HCT116 (cell line): ENCODE data around the gene CORO2A. TPM values are rescaled to one million over a fixed set of nuclear protein-coding genes. Genes with fewer than 3 reads are reported as not detected.

Source experiments
- ATAC-seq: fragments of 200-7000 bp; cut with Tn5 transposase; 2 replicates; pipeline ENCODE4 v1.9.1; 2020; ENCODE audit warnings: mild to moderate bottlenecking, moderate library complexity
- BruUV-seq: library from RNA; stranded (reverse); fragments of 400-500 nt; replicated peaks from 2 replicates; lab custom pipeline; 2021; lab: Mats Ljungman, UMichigan
- CTCF ChIA-PET: fragments of 300-600 bp; sonication (Branson Sonifier 250); formaldehyde crosslinking; loops from one replicate; lab custom pipeline; 2021; ENCODE audit warnings: antibody characterized with exemption; lab: Charles Lee
- POLR2A ChIA-PET: fragments of 300-600, 350-600 bp; sonication (Branson Sonifier 250); formaldehyde crosslinking; loops from one replicate; lab custom pipeline; 2021; ENCODE audit warnings: antibody characterized with exemption; lab: Charles Lee
- RAD21 ChIA-PET, 2 experiments: fragments of 300-600 bp; sonication (Branson Sonifier 250); formaldehyde crosslinking; loops; one replicate each; lab custom pipeline; 2023; ENCODE audit warnings: low total read pairs in 2 of 2; ENCODE audit not compliant: uncharacterized antibody in 2 of 2, unreplicated experiment in 2 of 2, low non-redundant PET in 1 of 2; lab: Charles Lee
- DNase-seq: peaks from one replicate; pipeline ENCODE4 v3.0.0-alpha.2; 2010; ENCODE audit warnings: low read depth, low spot score
- H2AFZ ChIP-seq: fragments of 200-600 bp; shearing (Covaris generic), sonication (generic); 2 replicates; pipeline ENCODE4 v1.6.1; 2017; ENCODE audit warnings: low read depth, mixed run types, mixed read lengths, antibody characterized with exemption, low read length; ENCODE audit not compliant: poor library complexity, severe bottlenecking
- H3K27ac ChIP-seq: 2 replicates; pipeline ENCODE4 v1.5.1; 2012; ENCODE audit warnings: low read depth, low read length
- H3K27me3 ChIP-seq: fragments of 200-600 bp; sonication (generic); 2 replicates; pipeline ENCODE4 v1.6.1; 2016; ENCODE audit warnings: mixed run types, low read length, mixed read lengths; ENCODE audit not compliant: insufficient read depth
- H3K36me3 ChIP-seq, 2 experiments: fragments of 200-500 bp in 1 of 2; fragments of 200-600 bp in 1 of 2; sonication (Bioruptor generic) in 1 of 2; sonication (generic) in 1 of 2; 2 replicates each; pipeline versions ENCODE4 v1.5.1 to v1.6.1; 2014 to 2016; ENCODE audit warnings: low read length in 2 of 2, inconsistent platforms in 1 of 2, mixed read lengths in 1 of 2, mixed run types in 1 of 2; ENCODE audit not compliant: insufficient read depth in 2 of 2, control insufficient read depth in 1 of 2
- H3K4me1 ChIP-seq, 2 experiments: fragments of 200-600 bp in 1 of 2; sonication (generic) in 1 of 2; 2 replicates each; pipeline versions ENCODE4 v1.5.1 to v1.6.1; 2012 to 2017; ENCODE audit warnings: low read length in 2 of 2, inconsistent platforms in 1 of 2, mild to moderate bottlenecking in 1 of 2, mixed read lengths in 1 of 2, mixed run types in 1 of 2, moderate library complexity in 1 of 2; ENCODE audit not compliant: insufficient read depth in 2 of 2, control insufficient read depth in 1 of 2
- H3K4me2 ChIP-seq: fragments of 200-600 bp; sonication (generic); 2 replicates; pipeline ENCODE4 v1.6.1; 2017; ENCODE audit warnings: mixed run types, low read length, mixed read lengths
- H3K4me3 ChIP-seq, 2 experiments: fragments of 200-600 bp in 1 of 2; sonication (generic) in 1 of 2; replicated peaks in 1 of 2; 2 replicates each; pipeline ENCODE4 v1.5.1; 2011 to 2016; ENCODE audit warnings: low read length in 2 of 2, control low read depth in 1 of 2, low read depth in 1 of 2, mild to moderate bottlenecking in 1 of 2, mixed read lengths in 1 of 2, mixed run types in 1 of 2
- H3K79me2 ChIP-seq: fragments of 200-600 bp; sonication (generic); 2 replicates; pipeline ENCODE4 v1.6.1; 2017; ENCODE audit warnings: mild to moderate bottlenecking, mixed run types, low read length, moderate library complexity, mixed read lengths; ENCODE audit not compliant: insufficient read depth
- H3K9ac ChIP-seq: fragments of 200-600 bp; sonication (generic); 2 replicates; pipeline ENCODE4 v1.6.1; 2016; ENCODE audit warnings: low read length, mixed read lengths
- H3K9me2 ChIP-seq: fragments of 200-600 bp; sonication (generic), shearing (Covaris generic); 2 replicates; pipeline ENCODE4 v1.6.1; 2017; ENCODE audit warnings: mixed run types, mild to moderate bottlenecking, moderate library complexity; ENCODE audit not compliant: insufficient read depth
- H3K9me3 ChIP-seq, 2 experiments: fragments of 200-500 bp in 1 of 2; fragments of 200-600 bp in 1 of 2; sonication (Bioruptor generic) in 1 of 2; sonication (generic) in 1 of 2; 2 replicates each; pipeline ENCODE4 v1.6.1; 2014 to 2017; ENCODE audit warnings: low read length in 2 of 2, mixed read lengths in 2 of 2, inconsistent platforms in 1 of 2, low read depth in 1 of 2, mild to moderate bottlenecking in 1 of 2, mixed run types in 1 of 2, moderate library complexity in 1 of 2; ENCODE audit not compliant: control insufficient read depth in 1 of 2, insufficient read depth in 1 of 2
- H4K20me1 ChIP-seq: fragments of 200-600 bp; sonication (generic), shearing (Covaris generic); 2 replicates; pipeline ENCODE4 v1.6.1; 2017; ENCODE audit warnings: mixed run types, mild to moderate bottlenecking, moderate library complexity; ENCODE audit not compliant: insufficient read depth
- ATF3 ChIP-seq: IDR thresholded peaks from 2 replicates; pipeline ENCODE4 v1.6.1; 2012
- EZH2phosphoT487 ChIP-seq: fragments of 200-600 bp; IDR thresholded peaks from 2 replicates; pipeline ENCODE4 v1.6.1; 2018; ENCODE audit warnings: antibody characterized with exemption, borderline replicate concordance
- JUND ChIP-seq: IDR thresholded peaks from 2 replicates; pipeline ENCODE4 v1.6.1; 2012
- POLR2A ChIP-seq: IDR thresholded peaks from 2 replicates; pipeline ENCODE4 v1.7.0; 2011; ENCODE audit warnings: borderline replicate concordance; ENCODE audit not compliant: insufficient read depth, insufficient read length; ENCODE audit errors: extremely low read depth
- RAD21 ChIP-seq: IDR thresholded peaks from 2 replicates; pipeline ENCODE4 v1.6.1; 2012; ENCODE audit warnings: low read depth, mild to moderate bottlenecking
- SP1 ChIP-seq: IDR thresholded peaks from 2 replicates; pipeline ENCODE4 v1.6.1; 2012; ENCODE audit warnings: low read depth
- SRF ChIP-seq: IDR thresholded peaks from 2 replicates; pipeline ENCODE4 v1.6.1; 2012; ENCODE audit warnings: low read depth
- ZBTB33 ChIP-seq: IDR thresholded peaks from 2 replicates; pipeline ENCODE4 v1.6.1; 2011; ENCODE audit warnings: mild to moderate bottlenecking, low read length, moderate library complexity; ENCODE audit not compliant: insufficient replicate concordance; ENCODE audit errors: extremely low read depth
- ZFX ChIP-seq: fragments of 450-650 bp; IDR thresholded peaks from 2 replicates; pipeline ENCODE4 v1.6.1; 2017
- intact Hi-C: fragments of 100-400 bp; cut with micrococcal nuclease; formaldehyde crosslinking; loops from 2 replicates; pipeline ENCODE4 v1.10.0; 2022
- total RNA-seq: library from RNA; stranded (reverse); gene quantifications from one replicate; pipeline ENCODE4 v1.2.1, GENCODE V29; 2021; ENCODE audit not compliant: unreplicated experiment
- TF ChIP-seq, protein P1 (sequence below): IDR thresholded peaks from 2 replicates; pipeline ENCODE4 v1.6.1; 2012; ENCODE audit warnings: low read depth

The CORO2A gene
- total RNA-seq, 1 experiment from 2014 or later = 5.7 TPM

GRCh38 chr9:98229620-98230019, 37.2 kb upstream of the CORO2A start (continued):
- TF ChIP-seq ZBTB33 (no peak), SRF (no peak), POLR2A (no peak)
- TF ChIP-seq, protein P1, sequence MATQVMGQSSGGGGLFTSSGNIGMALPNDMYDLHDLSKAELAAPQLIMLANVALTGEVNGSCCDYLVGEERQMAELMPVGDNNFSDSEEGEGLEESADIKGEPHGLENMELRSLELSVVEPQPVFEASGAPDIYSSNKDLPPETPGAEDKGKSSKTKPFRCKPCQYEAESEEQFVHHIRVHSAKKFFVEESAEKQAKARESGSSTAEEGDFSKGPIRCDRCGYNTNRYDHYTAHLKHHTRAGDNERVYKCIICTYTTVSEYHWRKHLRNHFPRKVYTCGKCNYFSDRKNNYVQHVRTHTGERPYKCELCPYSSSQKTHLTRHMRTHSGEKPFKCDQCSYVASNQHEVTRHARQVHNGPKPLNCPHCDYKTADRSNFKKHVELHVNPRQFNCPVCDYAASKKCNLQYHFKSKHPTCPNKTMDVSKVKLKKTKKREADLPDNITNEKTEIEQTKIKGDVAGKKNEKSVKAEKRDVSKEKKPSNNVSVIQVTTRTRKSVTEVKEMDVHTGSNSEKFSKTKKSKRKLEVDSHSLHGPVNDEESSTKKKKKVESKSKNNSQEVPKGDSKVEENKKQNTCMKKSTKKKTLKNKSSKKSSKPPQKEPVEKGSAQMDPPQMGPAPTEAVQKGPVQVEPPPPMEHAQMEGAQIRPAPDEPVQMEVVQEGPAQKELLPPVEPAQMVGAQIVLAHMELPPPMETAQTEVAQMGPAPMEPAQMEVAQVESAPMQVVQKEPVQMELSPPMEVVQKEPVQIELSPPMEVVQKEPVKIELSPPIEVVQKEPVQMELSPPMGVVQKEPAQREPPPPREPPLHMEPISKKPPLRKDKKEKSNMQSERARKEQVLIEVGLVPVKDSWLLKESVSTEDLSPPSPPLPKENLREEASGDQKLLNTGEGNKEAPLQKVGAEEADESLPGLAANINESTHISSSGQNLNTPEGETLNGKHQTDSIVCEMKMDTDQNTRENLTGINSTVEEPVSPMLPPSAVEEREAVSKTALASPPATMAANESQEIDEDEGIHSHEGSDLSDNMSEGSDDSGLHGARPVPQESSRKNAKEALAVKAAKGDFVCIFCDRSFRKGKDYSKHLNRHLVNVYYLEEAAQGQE = no peak
- TF ChIP-seq, all 23 proteins: peak for 0

DNA sequence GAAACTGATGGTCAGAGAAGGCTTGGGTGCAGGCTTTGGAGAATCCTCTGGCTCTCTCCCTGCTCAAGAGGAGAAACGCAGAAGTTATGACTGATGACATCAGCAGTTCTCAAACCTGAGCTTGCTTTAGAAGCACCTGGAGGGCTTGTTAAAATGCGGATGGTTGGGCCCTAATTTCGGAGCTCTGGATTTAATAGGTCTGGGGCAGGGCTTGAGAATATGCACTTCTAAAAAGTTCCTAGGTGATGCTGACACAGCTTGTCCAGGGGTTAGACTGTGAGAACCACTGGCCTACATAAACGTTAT, 36.6 kb upstream of the CORO2A start:
- ATAC-seq (no peak), DNase-seq (no peak)
- Histone ChIP-seq H3K4me3 (no peak overlapping the region), H3K79me2 (no peaks in the 10 kb centered on the region), H3K4me2 (no peak overlapping the region), H3K4me1 (peaks cover 14 to 31% of the 10 kb centered on the region in 2 experiments), H3K9ac (no peak overlapping the region), H3K9me3 (no peaks in the 10 kb centered on the region), H3K27ac (no peak overlapping the region), H3K9me2 (no peaks in the 10 kb centered on the region), H3K36me3 (0 out of 4 replicates have a peak, but pooled peaks cover 2 to 5% of the 10 kb centered on the region in 2 experiments), H2AFZ (no peak overlapping the region), H4K20me1 (no peaks in the 10 kb centered on the region), H3K27me3 (no peaks in the 10 kb centered on the region)
- ChIA-PET CTCF (interaction anchor here (1.3 kb wide), 1 partner anchor 13 kb away, joined by 3 read pairs; no protein-coding TSS in a partner anchor), RAD21 (no interaction called here), POLR2A (no interaction called here)
- no TSS peak for BruUV-seq
- intact Hi-C loops = no loop called here
- TF ChIP-seq SP1 (no peak), EZH2phosphoT487 (no peak), ATF3 (no peak), JUND (no peak), RAD21 (no peak), ZFX (no peak), ZBTB33 (no peak)
- TF ChIP-seq, protein P1 = no peak
